Ovary (tissue), 9 donors: ENCODE measurements around the gene MAP1LC3A. TPM values are rescaled to one million over a fixed set of nuclear protein-coding genes. Genes with fewer than 3 reads are reported as not detected.
"Not testable (repeated sequence)": the region's sequence is repeated elsewhere in the genome, so short reads cannot be mapped to it uniquely, and the experiment has no call there.

ENCODE experiments used
- DNase-seq, 5 donors: peaks; one replicate each; pipeline ENCODE4 v3.0.0-alpha.2; 2019 to 2020
- H3K27ac ChIP-seq, 2 donors: fragments of 200-600 bp; one replicate each; pipeline versions ENCODE4 v1.5.1 to v1.8.0; 2019 to 2022
- H3K27me3 ChIP-seq: fragments of 200-600 bp; one replicate; pipeline ENCODE4 v1.8.0; 2022
- H3K36me3 ChIP-seq: fragments of 200-600 bp; sonication (generic); one replicate; pipeline ENCODE4 v1.5.1; 2019
- H3K4me1 ChIP-seq: one replicate; pipeline ENCODE4 v1.8.1; 2013; ENCODE audit warnings: mild to moderate bottlenecking, moderate library complexity; ENCODE audit not compliant: insufficient read depth
- H3K4me3 ChIP-seq: fragments of 200-600 bp; sonication (generic); one replicate; pipeline ENCODE4 v1.5.1; 2017
- H3K9me3 ChIP-seq, 2 donors: fragments of 200-600 bp in 1 of 2; sonication (generic) in 1 of 2; one replicate each; pipeline versions ENCODE4 v1.5.1 to v1.8.1; 2013 to 2019; ENCODE audit warnings: mild to moderate bottlenecking in 1 of 2, moderate library complexity in 1 of 2
- EP300 ChIP-seq: sonication (generic); formaldehyde crosslinking; IDR thresholded peaks from one replicate; pipeline ENCODE4 v1.6.1; 2017; ENCODE audit warnings: antibody characterized with exemption
- POLR2A ChIP-seq: fragments of 450-650 bp; IDR thresholded peaks from one replicate; pipeline ENCODE4 v1.6.1; 2017; ENCODE audit warnings: antibody characterized with exemption, mild to moderate bottlenecking, moderate library complexity
- WGBS, 3 donors: extraction: QIAGEN DNeasy Blood & Tissue Kit in 1 of 3; methylation state at CpG; one replicate each; pipeline versions ENCODE4 v1.1.5 to v1.1.7; 2013 to 2017; 5-methylcytosine and 5-hydroxymethylcytosine counted together
- intact Hi-C, 4 donors: fragments of 100-400 bp; cut with DNase I; formaldehyde crosslinking; loops; one replicate each; pipeline versions ENCODE4 v1.11.0 to v1.15.1; 2022 to 2023
- polyA plus RNA-seq, 2 donors: library from polyadenylated mRNA; stranded (reverse); fragments of 200-250 nt in 1 of 2; fragments of 350-450 nt in 1 of 2; fragmentation: Illumina TruSeq in 1 of 2; extraction: RNeasy Lipid Tissue Mini Kit (QIAGEN cat#74804) in 1 of 2; gene quantifications; one replicate each; pipeline ENCODE4 v1.2.3, GENCODE V29; 2013 to 2014
- total RNA-seq, 7 donors: library from RNA; depleted of rRNA in 2 of 7; stranded (reverse); fragments of >200 nt in 2 of 7; fragmentation: NEBNext Ultra II Directional in 3 of 7; extraction: Animal tissue kit (Norgen Biotek cat#: 25700) in 3 of 7; gene quantifications; one replicate each; pipeline versions ENCODE4 v1.1.0 to v1.2.4, GENCODE V29; 2016 to 2023
- TF ChIP-seq, protein P1 (sequence below), 3 donors: fragments of 450-650 bp in 2 of 3; fragments of 200-600 bp in 1 of 3; IDR thresholded peaks; one replicate each; pipeline versions ENCODE4 v1.5.1 to v1.8.0; 2016 to 2022; ENCODE audit warnings: antibody characterized with exemption in 3 of 3, mild to moderate bottlenecking in 1 of 3
- donor health status: DM: no; HTN: no; CAD: no; lungs with moderate emphysema.
- donor health status: DM: no; HTN: no; CAD: no.
- donor health status: Bipolar disorder and iron deficiency.
- donor health status: DM: yes; HTN: yes; CAD: no.
- donor health status: DM: no; HTN: no; CAD: no.
- donor health status: DM: yes; HTN: yes; CAD: no.

MAP1LC3A gene
- total and polyA plus RNA-seq, 9 donors, result 3.4 to 66.1 (median 36.0) TPM

GRCh38 chr20:34516247-34517113 lies 42.0 kb upstream of the MAP1LC3A start, which contains the start of gene DYNLRB1:
Gene DYNLRB1, plus strand, starts transcription at chr20:34516422. Its CDS starts 37 bp downstream, at chr20:34516459.
- TF ChIP-seq EP300, result no peak
- TF ChIP-seq POLR2A, result peak; percentile 96
- TF ChIP-seq, protein P1, sequence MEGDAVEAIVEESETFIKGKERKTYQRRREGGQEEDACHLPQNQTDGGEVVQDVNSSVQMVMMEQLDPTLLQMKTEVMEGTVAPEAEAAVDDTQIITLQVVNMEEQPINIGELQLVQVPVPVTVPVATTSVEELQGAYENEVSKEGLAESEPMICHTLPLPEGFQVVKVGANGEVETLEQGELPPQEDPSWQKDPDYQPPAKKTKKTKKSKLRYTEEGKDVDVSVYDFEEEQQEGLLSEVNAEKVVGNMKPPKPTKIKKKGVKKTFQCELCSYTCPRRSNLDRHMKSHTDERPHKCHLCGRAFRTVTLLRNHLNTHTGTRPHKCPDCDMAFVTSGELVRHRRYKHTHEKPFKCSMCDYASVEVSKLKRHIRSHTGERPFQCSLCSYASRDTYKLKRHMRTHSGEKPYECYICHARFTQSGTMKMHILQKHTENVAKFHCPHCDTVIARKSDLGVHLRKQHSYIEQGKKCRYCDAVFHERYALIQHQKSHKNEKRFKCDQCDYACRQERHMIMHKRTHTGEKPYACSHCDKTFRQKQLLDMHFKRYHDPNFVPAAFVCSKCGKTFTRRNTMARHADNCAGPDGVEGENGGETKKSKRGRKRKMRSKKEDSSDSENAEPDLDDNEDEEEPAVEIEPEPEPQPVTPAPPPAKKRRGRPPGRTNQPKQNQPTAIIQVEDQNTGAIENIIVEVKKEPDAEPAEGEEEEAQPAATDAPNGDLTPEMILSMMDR (IDR thresholded peaks at IDR 0.05), result peak in 1 of 3 donors; percentile 31
- H3K27ac ChIP-seq, result peak within 1 kb of the TSS; percentile 85 to 97
- peaks cover 6% of the 10 kb centered on the region for H3K4me1 ChIP-seq
- WGBS, 3 donors, result 0% methylated on average over 58 to 59 of the region's 59 CpGs
- H3K27me3 ChIP-seq, result no peaks in the 10 kb centered on the region
- peak; percentile 98 to 99 (median 98) for DNase-seq
- intact Hi-C loops, result no loop called here
- peak within 1 kb of the TSS; percentile 82 for H3K4me3 ChIP-seq
- H3K36me3 ChIP-seq, result no peaks in the 10 kb centered on the region
- no peaks in the 10 kb centered on the region for H3K9me3 ChIP-seq

DNA sequence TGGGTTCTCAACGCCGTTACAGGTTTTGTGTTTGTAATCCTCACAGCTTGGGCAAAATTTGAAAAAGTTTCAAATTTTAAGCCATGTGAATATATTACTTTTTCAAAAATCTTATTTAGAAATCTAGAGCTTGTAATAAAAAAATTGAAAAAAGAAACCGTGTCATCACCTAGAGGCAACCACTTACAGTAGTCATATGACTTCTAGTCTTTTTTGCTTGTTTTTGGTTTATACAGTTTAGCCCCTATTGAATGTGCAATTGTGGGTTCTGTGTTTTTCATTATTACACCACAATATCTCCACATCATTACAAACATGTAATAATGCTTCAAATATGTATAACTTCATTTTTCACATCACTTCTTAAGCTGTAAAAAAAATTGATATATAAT lies 41.4 kb upstream of the MAP1LC3A start:
- H3K4me3 ChIP-seq, result peak overlapping the region; percentile 82
- peaks cover 6% of the 10 kb centered on the region for H3K4me1 ChIP-seq
- H3K9me3 ChIP-seq, result no peaks in the 10 kb centered on the region
- TF ChIP-seq POLR2A, result no peak
- TF ChIP-seq, protein P1 (IDR thresholded peaks at IDR 0.05), result no peak
- no peaks in the 10 kb centered on the region for H3K27me3 ChIP-seq
- 0 to 1% (median 0%) methylated on average over 3 of the region's 3 CpGs for WGBS, 3 donors
- H3K36me3 ChIP-seq, result no peaks in the 10 kb centered on the region
- DNase-seq, result no peak
- intact Hi-C loops, result no loop called here
- peak overlapping the region in 1 of 2 donors; percentile 97 for H3K27ac ChIP-seq

DNA sequence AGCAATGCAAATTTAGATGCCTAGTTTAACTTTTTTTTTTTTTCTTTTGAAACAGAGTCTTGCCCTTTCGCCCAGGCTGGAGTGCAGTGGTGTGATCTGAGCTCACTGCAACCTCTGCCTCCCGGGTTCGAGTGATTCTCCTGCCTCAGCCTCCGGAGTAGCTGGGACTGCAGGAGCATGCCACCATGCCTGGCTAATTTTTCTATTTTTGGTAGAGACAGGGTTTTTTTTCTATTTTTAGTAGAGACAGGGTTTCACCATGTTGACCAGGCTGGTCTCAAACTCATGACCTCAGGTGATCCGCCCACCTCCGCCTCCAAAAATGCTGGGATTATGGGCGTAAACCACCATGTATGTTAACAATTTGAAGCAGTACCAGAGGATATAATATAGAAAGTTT lies 39.7 kb upstream of the MAP1LC3A start:
- H3K9me3 ChIP-seq, DNase-seq, H3K27me3 ChIP-seq, H3K36me3 ChIP-seq, intact Hi-C loops, H3K4me3 ChIP-seq, H3K27ac ChIP-seq: not testable (repeated sequence)
- 91 to 96% (median 93%) methylated on average over 7 of the region's 7 CpGs for WGBS, 3 donors
- H3K4me1 ChIP-seq, result peaks cover 14% of the 10 kb centered on the region

GRCh38 chr20:34519841-34520240 lies 38.7 kb upstream of the MAP1LC3A start:
- H3K9me3 ChIP-seq, DNase-seq, H3K27ac ChIP-seq, H3K36me3 ChIP-seq, H3K27me3 ChIP-seq, H3K4me3 ChIP-seq: not testable (repeated sequence)
- intact Hi-C loops, result loop anchor here in 2 of 4 donors (5.0 to 10.0 kb wide), 2 partner anchors 205 to 208 kb away; no protein-coding TSS in a partner anchor
- WGBS, 3 donors, result 83 to 86% (median 85%) methylated on average over 10 of the region's 10 CpGs
- H3K4me1 ChIP-seq, result peaks cover 14% of the 10 kb centered on the region

DNA sequence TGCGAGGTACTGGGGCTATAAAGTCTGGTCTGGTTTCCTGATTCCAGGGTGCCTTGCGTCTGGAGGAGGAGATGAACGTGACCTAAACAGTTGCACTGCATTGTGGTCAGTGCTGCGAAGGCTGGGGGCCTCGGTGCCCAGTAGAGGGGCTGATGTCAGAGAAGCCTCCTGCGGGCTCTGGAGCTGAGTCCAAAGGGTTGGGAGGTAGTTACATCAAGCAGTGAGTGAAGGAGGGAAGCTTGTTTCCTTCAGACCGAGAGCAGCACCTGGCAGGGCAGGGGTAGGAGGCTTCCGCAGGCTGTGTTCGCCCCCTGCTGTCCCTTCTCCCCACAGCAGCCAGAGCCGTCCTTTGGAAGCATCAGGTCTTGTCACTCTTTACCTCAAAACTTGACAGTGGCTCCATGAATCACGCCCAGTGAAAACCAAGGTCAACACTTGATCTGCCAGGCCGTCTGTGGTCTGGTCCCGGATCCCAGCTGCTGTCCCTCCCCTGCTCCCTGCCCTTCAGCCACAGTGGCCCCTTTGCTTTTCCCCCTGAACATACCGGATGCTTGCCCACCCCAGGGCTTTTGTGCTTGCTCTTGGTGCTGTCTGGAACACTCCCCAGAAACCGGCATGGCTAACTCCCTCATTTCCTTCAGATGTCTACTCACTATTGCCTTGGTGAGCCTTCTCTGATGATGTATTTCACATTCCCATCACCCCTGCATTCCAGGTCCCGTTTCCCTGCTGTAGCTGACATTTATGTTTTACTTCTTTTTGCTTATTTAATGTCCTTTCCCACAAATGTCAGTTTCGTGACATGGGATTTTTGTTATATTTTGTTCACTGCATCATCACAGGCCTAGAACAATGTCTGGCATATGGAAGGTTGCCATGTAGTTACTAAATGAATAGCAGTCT lies 35.3 kb upstream of the MAP1LC3A start:
- H3K4me1 ChIP-seq, result peaks cover 18% of the 10 kb centered on the region
- 38 to 49% (median 47%) methylated on average over 17 of the region's 17 CpGs for WGBS, 3 donors
- no peak overlapping the region for H3K27ac ChIP-seq
- H3K4me3 ChIP-seq, result no peak overlapping the region
- DNase-seq, result peak in 3 of 5 donors; percentile 42 to 59 (median 43)
- no peaks in the 10 kb centered on the region for H3K9me3 ChIP-seq
- H3K36me3 ChIP-seq, result no peaks in the 10 kb centered on the region
- TF ChIP-seq, protein P1 (IDR thresholded peaks at IDR 0.05), result peak in 2 of 3 donors; percentile 16 to 28
- TF ChIP-seq EP300, result no peak
- H3K27me3 ChIP-seq, result no peaks in the 10 kb centered on the region
- intact Hi-C loops, result loop anchor here in 2 of 4 donors (5.0 to 10.0 kb wide), 2 partner anchors 208 to 211 kb away; no protein-coding TSS in a partner anchor
